ENCODE measurements around the gene PHACTR1. TPM values are rescaled to one million over a fixed set of nuclear protein-coding genes. Genes with fewer than 3 reads are reported as not detected.

PHACTR1 gene
- total and polyA plus RNA-seq, 2 of the 4 experiments (the other 2 are of a cell fraction), result not detected

DNA sequence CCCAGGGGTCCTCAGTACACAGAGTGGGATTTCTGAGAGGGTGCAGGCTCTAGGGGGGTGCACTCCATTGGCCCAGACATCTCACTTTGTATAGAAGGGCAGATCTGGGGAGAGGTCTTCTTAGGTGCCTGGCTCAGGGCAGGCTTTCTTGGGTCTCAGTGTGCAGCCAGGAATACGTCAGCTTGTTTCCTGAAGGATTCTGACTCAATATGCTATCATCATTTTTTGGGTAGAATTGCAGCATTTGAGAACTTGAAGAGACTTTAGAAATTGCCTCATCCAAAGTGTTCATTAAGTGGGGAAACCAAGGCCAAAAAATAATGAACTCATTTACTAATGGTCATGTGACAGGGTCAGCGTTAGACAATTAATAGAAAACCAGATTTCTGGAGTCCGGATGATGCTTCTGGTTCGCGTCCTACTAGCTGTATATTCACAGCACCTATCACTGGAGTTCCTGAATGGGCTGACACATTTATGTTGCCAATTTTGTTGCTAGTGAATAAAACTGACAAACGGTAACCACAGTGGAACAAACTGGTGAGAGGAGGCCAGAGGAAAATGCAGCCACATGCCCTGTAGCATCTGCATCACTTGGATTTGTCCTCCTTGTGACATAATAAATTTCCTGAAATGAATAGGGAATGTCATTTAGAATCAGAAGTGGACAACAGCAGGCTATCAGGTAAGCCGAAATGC, 372.9 kb downstream of the PHACTR1 start:
- intact Hi-C loops (cut with micrococcal nuclease) (no loop called here), in situ Hi-C loops (cut with MboI; ENCODE audit: low sequenced_read_pairs) (no loop called here), dilution Hi-C loops (cut with HindIII; ENCODE audit: low sequenced_read_pairs, unreplicated experiment) (no loop called here)
- CTCF ChIA-PET, result no interaction called here
- H3K4ac ChIP-seq (ENCODE audit: low read depth, low read length), result no peak overlapping the region
- no peak for DNase-seq
- no peak overlapping the region for H3K14ac ChIP-seq (replicated peaks; ENCODE audit: low read depth, low read length)
- no peak overlapping the region for H2BK15ac ChIP-seq (ENCODE audit: low read depth, low read length)
- H2BK20ac ChIP-seq (ENCODE audit: low read depth, low read length), result no peak overlapping the region
- no peak overlapping the region for H3K56ac ChIP-seq (ENCODE audit: extremely low read depth, insufficient read depth, low read length)
- H3K27me3 ChIP-seq (ENCODE audit: control insufficient read depth, insufficient read depth, low read length), result no peaks in the 10 kb centered on the region
- no peak overlapping the region for H3K4me2 ChIP-seq (ENCODE audit: low read depth, low read length)
- no peaks in the 10 kb centered on the region for H3K9me1 ChIP-seq (ENCODE audit: insufficient read depth, low read length)
- no peaks in the 10 kb centered on the region for H3K36me3 ChIP-seq (ENCODE audit: control insufficient read depth, insufficient read depth, low read length)
- no peak for ATAC-seq (ENCODE audit: low read depth)
- no peaks in the 10 kb centered on the region for H4K20me1 ChIP-seq (ENCODE audit: insufficient read depth, low read length)
- no peak overlapping the region for H2AFZ ChIP-seq (replicated peaks; ENCODE audit: low read length, poor library complexity)
- H3K4me1 ChIP-seq (ENCODE audit: control insufficient read depth, insufficient read depth, low read length), result no peaks in the 10 kb centered on the region
- H2AK5ac ChIP-seq (ENCODE audit: low read depth, low read length), result no peak overlapping the region
- H3K27ac ChIP-seq (ENCODE audit: insufficient read depth, low read length), result no peak overlapping the region
- H4K5ac ChIP-seq (ENCODE audit: low read depth, low read length), result no peak overlapping the region
- H2AK9ac ChIP-seq (replicated peaks; ENCODE audit: low read depth, low read length, poor library complexity), result no peak overlapping the region
- no TSS peak for BruUV-seq (replicated peaks)
- H3K9ac ChIP-seq (ENCODE audit: low read depth, low read length), result no peak overlapping the region
- no peak overlapping the region for H3K4me3 ChIP-seq (ENCODE audit: insufficient read depth, low read depth, low read length)
- no peak overlapping the region for H4K8ac ChIP-seq (ENCODE audit: low read depth in 2 of 2, low read length in 2 of 2)
- no peak overlapping the region for H3K18ac ChIP-seq (ENCODE audit: low read depth, low read length)
- H3K9me3 ChIP-seq (ENCODE audit: control insufficient read depth, insufficient read depth, low read length), result 0 out of 2 replicates have a peak, but pooled peaks cover 2% of the 10 kb centered on the region
- no peak overlapping the region for H4K91ac ChIP-seq (ENCODE audit: insufficient read depth, low read depth, low read length)
- POLR2A ChIA-PET (ENCODE audit: unreplicated experiment), result no interaction called here
- H2BK120ac ChIP-seq (ENCODE audit: low read depth, low read length), result no peak overlapping the region
- no peaks in the 10 kb centered on the region for H3K79me1 ChIP-seq (ENCODE audit: low read depth in 1 of 2, low read length in 2 of 2)
- no CpG with 5 or more reads among the region's 7 CpGs for WGBS, 2 experiments (ENCODE audit: extremely low coverage in 2 of 2, insufficient read length in 1 of 2)
- H2BK5ac ChIP-seq (ENCODE audit: low read depth, low read length, poor library complexity, severe bottlenecking), result no peak overlapping the region
- TF ChIP-seq CEBPB (IDR thresholded peaks at IDR 0.05; ENCODE audit: low read depth, low read length) (no peak), MXI1 (IDR thresholded peaks at IDR 0.05; ENCODE audit: borderline replicate concordance, low read depth, low read length) (no peak), BHLHE40 (IDR thresholded peaks at IDR 0.05; ENCODE audit: low read depth, low read length) (no peak), MAZ (IDR thresholded peaks at IDR 0.05; ENCODE audit: borderline replicate concordance, low read depth, low read length) (no peak), NFE2L2 (IDR thresholded peaks at IDR 0.05; ENCODE audit: low read depth, low read length) (no peak), FOS (IDR thresholded peaks at IDR 0.05; ENCODE audit: low read depth, low read length) (no peak), CHD1 (IDR thresholded peaks at IDR 0.05; ENCODE audit: low read depth, low read length) (no peak), MAFK (IDR thresholded peaks at IDR 0.05; ENCODE audit: low read depth, low read length) (no peak), RAD21 (IDR thresholded peaks at IDR 0.05; ENCODE audit: low read length) (no peak), POLR2A (IDR thresholded peaks at IDR 0.05; ENCODE audit: low read depth, low read length) (no peak), SMC3 (IDR thresholded peaks at IDR 0.05; ENCODE audit: low read depth, low read length) (no peak)
- TF ChIP-seq, protein P1, sequence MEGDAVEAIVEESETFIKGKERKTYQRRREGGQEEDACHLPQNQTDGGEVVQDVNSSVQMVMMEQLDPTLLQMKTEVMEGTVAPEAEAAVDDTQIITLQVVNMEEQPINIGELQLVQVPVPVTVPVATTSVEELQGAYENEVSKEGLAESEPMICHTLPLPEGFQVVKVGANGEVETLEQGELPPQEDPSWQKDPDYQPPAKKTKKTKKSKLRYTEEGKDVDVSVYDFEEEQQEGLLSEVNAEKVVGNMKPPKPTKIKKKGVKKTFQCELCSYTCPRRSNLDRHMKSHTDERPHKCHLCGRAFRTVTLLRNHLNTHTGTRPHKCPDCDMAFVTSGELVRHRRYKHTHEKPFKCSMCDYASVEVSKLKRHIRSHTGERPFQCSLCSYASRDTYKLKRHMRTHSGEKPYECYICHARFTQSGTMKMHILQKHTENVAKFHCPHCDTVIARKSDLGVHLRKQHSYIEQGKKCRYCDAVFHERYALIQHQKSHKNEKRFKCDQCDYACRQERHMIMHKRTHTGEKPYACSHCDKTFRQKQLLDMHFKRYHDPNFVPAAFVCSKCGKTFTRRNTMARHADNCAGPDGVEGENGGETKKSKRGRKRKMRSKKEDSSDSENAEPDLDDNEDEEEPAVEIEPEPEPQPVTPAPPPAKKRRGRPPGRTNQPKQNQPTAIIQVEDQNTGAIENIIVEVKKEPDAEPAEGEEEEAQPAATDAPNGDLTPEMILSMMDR (conservative IDR thresholded peaks at IDR 0.05; ENCODE audit: low read depth, low read length), result no peak
- TF ChIP-seq, protein P2, sequence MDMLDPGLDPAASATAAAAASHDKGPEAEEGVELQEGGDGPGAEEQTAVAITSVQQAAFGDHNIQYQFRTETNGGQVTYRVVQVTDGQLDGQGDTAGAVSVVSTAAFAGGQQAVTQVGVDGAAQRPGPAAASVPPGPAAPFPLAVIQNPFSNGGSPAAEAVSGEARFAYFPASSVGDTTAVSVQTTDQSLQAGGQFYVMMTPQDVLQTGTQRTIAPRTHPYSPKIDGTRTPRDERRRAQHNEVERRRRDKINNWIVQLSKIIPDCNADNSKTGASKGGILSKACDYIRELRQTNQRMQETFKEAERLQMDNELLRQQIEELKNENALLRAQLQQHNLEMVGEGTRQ (IDR thresholded peaks at IDR 0.05; ENCODE audit: low read depth, low read length), result no peak
- H3K23ac ChIP-seq (ENCODE audit: low read depth, low read length), result no peak overlapping the region
